OCI-LY1 (cell line): ENCODE results near the gene DFFB.

Experiments
- EZH2 ChIP-seq: fragments of 200-600 bp; sonication (generic), shearing (Covaris generic); IDR thresholded peaks from 2 replicates; pipeline ENCODE4 v1.8.0; 2017; ENCODE audit warnings: borderline replicate concordance, mixed run types, mild to moderate bottlenecking, antibody characterized with exemption, low read length, moderate library complexity, mixed read lengths
- TF ChIP-seq, protein P1 (sequence below): fragments of 200-600 bp; sonication (generic), shearing (Covaris generic); IDR thresholded peaks from 2 replicates; pipeline ENCODE4 v1.5.1; 2017; ENCODE audit warnings: mild to moderate bottlenecking, antibody characterized with exemption, low read length, moderate library complexity, mixed read lengths

DNA sequence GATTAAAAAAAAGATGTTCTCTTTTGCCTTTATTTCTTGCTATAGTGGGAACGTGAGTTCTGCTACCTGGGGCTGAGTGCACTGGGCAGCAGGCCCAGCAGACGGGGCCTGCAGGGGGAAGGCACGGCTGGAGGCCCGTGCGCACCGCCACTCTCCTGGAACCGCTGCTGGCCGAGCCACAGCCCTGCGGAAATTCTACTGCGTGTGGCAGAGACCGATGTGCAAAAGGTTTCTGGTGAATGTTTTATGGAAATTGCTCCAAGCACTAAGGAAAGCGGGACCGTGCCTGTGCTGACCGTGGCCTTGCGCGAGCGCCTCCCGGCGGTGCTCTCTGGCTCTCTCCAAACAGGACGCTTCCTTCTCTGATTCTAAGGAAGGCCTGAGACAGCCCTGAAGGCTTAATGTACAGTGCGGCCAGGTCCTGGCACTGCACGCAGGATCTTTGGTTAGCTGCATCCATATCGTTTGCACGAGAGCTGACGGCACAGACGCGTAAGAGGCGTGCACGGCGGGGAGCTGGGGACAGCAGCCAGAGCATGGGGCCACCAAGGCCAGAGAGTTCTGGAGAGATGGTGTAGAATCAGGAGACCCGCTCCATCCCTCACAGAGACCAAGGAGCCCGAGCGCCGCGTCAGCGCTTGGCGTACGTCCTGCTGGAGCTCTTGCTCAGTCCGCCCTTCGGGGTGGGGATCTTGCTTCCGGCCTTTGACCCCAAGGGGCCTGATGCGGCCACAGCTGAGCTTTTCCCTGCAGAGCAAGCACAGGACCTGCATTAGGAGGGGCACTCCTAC, 42.3 kb upstream of the DFFB start:
- TF ChIP-seq, protein P1, sequence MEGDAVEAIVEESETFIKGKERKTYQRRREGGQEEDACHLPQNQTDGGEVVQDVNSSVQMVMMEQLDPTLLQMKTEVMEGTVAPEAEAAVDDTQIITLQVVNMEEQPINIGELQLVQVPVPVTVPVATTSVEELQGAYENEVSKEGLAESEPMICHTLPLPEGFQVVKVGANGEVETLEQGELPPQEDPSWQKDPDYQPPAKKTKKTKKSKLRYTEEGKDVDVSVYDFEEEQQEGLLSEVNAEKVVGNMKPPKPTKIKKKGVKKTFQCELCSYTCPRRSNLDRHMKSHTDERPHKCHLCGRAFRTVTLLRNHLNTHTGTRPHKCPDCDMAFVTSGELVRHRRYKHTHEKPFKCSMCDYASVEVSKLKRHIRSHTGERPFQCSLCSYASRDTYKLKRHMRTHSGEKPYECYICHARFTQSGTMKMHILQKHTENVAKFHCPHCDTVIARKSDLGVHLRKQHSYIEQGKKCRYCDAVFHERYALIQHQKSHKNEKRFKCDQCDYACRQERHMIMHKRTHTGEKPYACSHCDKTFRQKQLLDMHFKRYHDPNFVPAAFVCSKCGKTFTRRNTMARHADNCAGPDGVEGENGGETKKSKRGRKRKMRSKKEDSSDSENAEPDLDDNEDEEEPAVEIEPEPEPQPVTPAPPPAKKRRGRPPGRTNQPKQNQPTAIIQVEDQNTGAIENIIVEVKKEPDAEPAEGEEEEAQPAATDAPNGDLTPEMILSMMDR = no peak
- no peak for TF ChIP-seq EZH2
